ENCODE measurements around the gene LRRC71.
"Not testable (repeated sequence)": the region's sequence is repeated elsewhere in the genome, so short reads cannot be mapped to it uniquely, and the experiment has no call there.

LRRC71 gene

DNA sequence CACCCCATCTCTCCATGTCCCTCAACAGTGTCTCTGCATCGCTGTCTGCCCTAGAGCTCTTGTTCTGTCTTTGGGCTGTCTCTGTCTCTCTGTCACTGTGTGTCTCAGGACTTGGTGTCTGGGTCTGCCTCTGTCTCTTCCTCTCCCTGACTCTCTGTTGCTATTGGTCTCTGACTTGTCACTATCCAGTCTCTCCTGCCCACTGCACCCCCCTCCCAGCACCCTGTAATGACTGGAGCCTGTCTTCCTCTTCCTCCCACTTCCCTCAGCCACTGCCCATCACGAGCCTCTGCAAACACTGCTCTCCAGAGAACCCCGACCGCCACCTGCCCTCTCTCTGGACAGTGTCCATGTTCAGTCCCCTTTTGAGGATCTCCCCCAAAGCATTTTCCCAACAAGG is 14.8 kb upstream of the LRRC71 start:
- no peak for DNase-seq (ENCODE audit: low read depth)

DNA sequence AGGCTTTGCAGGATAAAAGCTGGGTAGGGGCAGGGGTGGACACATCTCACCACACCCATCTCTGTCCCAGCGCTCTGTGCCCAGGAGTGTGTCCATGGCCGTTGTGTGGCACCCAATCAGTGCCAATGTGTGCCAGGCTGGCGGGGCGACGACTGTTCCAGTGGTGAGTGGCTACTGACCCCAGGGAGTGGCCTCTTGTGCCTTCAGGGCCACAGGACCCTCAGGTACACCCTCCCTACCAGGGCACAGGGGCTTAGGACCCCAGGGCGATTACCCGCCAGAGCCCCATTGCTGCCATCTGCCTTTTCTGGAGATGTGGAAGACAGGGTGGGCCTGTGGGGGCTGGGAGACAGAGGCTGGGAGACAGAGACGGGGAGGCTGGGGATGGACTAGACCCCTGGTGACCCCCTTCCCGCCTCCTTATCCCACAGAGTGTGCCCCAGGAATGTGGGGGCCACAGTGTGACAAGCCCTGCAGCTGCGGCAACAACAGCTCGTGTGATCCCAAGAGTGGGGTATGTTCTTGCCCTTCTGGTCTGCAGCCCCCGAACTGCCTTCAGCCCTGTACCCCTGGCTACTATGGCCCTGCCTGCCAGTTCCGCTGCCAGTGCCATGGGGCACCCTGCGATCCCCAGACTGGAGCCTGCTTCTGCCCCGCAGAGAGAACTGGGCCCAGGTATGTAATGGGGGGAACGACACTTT is 14.1 kb upstream of the LRRC71 start:
- no peak for DNase-seq (ENCODE audit: low read depth)

DNA sequence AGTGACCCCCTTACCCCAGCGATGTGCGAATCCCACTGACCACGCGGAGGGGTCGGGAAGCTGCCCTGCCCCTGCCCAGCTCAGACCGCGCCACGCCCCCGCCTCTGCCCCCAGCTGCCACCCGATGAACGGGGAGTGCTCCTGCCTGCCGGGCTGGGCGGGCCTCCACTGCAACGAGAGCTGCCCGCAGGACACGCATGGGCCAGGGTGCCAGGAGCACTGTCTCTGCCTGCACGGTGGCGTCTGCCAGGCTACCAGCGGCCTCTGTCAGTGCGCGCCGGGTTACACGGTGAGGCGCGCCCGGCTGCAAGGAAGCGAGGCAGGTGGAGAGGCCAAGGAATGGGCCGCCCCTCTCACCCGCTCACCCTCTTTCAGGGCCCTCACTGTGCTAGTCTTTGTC is 11.9 kb upstream of the LRRC71 start:
- no peak for DNase-seq (ENCODE audit: low read depth)

DNA sequence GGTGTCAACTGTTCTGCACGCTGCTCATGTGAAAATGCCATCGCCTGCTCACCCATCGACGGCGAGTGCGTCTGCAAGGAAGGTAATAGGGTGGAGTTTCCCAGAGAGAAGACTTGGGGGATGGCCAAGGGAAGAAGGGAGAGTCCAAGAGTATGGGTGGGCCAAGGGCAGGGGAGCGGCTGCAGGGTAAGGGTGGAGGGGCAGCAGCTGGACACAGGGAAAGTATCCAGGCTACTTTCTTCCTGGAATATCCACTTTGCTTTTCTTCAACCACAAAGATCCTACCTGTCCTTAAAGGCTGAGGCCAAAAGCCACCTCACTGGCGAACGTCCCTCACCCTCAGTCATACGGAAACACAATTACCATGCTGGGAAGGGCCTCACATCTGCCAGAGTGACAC is 11.5 kb upstream of the LRRC71 start:
- no peak for DNase-seq (ENCODE audit: low read depth)

DNA sequence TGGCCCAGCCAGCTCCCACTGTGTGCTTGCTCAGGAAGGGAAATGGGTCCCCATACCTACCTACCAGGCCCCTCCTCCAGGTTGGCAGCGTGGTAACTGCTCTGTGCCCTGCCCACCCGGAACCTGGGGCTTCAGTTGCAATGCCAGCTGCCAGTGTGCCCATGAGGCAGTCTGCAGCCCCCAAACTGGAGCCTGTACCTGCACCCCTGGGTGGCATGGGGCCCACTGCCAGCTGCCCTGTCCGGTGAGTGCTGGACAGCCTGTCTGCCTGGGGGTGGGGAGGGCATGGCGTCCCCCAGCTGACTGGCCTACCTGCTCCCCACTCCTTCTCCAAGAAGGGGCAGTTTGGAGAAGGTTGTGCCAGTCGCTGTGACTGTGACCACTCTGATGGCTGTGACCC is 10.8 kb upstream of the LRRC71 start:
- no peak for DNase-seq (ENCODE audit: low read depth)

DNA sequence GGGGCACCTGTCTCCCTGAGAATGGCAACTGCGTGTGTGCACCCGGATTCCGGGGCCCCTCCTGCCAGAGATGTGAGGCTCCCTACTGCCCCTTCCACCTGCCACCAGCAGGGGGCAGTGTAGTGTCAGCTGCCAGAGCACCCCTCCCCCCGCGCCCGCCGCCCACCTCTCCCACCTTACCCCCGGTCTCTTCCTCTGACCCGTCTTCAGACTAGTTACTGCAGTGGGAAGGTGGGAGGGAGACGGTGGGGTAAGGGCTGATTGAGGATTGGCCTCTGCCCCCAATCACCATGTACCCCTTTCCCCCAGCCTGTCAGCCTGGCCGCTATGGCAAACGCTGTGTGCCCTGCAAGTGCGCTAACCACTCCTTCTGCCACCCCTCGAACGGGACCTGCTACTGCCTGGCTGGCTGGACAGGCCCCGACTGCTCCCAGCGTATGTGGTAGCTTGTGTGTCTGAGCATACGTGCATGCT is 10.1 kb upstream of the LRRC71 start:
- no peak for DNase-seq (ENCODE audit: low read depth)

DNA sequence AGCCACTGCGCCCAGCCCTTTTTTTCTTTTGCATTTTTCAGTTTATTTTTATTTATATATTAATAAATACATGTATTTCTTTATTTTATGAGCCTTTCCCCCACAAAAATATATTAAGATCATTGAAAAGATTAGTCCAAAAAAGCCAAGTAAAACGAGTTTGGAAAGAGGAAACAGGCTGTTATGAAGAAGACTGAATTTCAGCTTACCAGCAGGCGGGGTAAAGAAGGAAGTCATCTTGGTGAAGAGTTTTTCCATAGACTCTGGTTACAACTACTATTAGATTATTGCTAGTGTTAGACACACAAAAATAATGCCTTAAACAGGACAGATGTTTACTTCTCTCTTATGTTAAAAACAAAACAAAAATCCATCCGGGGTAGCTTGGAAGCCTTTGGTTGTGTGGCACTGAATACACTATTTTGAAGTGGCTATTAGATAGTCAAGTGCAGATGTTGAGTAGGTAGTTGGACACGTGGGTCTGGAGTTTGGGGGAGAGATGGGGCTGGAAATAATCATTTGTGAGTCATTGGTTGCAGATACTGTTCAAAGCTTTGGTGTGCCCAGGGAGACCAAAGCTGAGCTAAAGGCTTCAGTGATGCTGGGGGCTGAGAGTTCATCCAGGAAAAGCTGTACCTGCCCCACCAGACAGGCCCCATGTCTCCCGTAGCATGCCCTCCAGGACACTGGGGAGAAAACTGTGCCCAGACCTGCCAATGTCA is 8.7 kb upstream of the LRRC71 start:
- no peak for DNase-seq (ENCODE audit: low read depth)

DNA sequence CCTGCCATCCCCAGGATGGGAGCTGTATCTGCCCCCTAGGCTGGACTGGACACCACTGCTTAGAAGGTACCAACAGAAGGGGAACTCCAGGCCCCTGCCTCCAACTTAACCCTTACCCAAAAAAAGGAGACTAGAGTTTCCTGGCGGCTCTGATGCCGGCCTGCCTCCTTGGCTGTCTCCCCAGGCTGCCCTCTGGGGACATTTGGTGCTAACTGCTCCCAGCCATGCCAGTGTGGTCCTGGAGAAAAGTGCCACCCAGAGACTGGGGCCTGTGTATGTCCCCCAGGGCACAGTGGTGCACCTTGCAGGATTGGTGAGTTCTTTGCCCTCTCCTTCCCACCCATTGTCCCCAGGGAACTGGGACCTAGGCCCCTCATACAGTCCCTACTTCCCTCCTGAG is 8.1 kb upstream of the LRRC71 start:
- no peak for DNase-seq (ENCODE audit: low read depth)

DNA sequence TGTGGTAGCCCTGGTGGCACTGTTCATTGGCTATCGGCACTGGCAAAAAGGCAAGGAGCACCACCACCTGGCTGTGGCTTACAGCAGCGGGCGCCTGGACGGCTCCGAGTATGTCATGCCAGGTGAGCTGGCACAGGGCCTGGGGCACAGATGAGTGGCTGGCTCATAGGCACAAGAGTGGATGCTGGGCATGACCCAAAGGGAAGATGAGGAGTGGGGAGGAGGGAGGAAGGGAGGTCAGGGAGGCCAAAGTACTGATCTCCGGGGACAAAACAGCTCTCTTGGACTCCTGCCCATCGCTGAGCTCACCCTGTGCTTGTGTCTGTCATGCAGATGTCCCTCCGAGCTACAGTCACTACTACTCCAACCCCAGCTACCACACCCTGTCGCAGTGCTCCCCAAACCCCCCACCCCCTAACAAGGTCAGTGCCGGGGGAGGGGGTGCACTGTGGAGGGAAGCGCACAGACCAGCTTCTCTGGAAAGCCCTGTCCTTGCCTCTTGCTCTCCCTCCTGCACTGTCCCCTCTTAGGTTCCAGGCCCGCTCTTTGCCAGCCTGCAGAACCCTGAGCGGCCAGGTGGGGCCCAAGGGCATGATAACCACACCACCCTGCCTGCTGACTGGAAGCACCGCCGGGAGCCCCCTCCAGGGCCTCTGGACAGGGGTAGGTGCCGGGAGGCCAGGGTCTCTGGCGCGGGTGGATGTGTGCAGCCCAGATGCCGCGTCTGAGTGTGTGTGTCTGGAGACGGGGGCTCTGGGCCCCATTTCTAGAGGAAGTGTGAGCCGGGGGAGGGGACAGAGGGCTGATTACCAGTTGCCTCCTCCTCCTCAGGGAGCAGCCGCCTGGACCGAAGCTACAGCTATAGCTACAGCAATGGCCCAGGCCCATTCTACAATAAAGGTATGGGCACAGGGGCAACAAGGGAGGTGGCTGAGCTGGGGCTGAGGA is 7.3 kb upstream of the LRRC71 start:
- DNase-seq (ENCODE audit: low read depth) = no peak

DNA sequence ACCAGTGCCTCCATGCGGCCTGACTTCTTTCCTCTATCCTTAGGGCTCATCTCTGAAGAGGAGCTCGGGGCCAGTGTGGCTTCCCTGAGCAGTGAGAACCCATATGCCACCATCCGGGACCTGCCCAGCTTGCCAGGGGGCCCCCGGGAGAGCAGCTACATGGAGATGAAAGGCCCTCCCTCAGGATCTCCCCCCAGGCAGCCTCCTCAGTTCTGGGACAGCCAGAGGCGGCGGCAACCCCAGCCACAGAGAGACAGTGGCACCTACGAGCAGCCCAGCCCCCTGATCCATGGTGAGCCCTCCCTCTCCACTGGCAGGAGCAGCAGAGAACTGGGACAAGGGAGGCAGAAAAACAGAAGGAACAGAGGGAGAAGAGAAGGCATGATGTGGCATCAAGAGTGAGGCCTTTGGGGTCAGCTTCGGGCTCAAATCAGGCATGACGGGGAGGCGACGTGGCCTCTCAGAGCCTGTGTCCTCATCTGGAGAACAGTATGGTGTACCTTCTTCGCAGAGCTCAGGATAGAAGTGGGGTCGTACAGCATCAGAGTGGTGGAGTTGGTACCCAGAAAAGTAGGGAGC is 6.5 kb upstream of the LRRC71 start:
- no peak for DNase-seq (ENCODE audit: low read depth)

DNA sequence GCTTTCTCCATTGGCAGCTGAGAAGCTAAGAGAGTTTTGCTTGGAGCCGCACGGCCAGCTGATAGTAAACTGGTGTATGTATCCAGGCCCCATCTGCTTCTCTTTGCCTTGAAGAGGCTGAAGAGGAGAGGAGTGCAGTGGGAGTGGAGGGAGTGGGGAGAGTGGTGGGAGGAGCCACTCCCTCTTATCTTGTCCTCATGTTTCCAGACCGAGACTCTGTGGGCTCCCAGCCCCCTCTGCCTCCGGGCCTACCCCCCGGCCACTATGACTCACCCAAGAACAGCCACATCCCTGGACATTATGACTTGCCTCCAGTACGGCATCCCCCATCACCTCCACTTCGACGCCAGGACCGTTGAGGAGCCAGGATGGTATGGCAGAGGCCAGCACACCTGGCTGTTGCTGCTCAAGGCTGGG is 6.0 kb upstream of the LRRC71 start:
- DNase-seq (ENCODE audit: low read depth) = no peak

DNA sequence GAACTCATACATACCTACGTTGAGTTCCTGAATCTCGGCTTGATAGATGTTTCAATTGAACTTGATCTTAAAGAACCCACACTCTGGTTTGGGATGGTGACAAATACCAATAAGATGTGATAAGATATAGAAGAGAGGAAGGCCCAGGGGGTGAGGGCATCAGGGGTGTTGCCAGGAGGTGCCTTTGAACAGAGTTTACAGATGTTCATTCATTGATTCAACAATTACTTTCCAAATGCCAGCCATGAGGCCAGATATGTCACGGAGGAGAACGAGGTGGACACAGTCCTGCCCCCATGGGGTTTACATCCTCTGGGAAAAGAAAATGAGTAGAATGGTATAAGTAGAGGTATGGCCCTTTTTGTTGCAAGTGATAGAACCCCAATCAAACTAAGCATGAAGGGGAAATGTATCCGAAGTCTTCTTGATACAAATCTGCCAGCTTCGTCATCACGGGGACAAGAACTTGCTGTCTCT is 659 bp downstream of the LRRC71 start:
- DNase-seq (ENCODE audit: low read depth) = no peak

DNA sequence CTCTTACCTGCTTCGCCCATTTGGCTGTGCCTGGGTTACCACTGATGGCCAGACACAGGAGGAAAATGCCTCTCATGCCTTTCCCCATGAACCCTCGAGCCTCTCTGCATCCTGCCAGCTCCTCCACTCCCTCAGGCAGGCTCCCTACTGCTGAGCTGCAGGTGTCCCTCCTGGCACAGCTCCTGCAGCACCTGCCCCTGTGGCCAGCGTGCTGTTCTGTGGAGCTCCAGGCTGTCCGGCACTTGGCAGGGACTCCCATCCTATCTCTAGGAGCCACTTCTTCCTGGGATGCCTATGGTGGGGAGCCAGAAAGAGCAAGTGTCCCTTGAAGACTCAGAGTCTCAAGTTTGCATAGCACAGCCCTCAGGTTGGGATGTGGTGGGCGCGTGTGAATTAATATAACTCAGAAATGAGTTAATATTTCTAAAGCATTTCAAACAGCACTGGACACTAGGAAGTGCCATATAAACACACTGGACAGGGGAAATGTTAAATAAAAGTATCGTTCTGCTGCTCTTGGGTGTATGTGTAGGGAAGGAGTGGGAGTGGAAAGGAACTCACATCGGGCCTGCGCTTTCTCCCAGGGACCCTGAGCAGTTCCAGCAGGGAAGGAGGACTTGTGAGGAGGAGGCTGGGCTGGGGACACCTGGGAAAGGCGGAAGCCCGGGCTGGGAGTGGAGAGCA is 2.7 kb downstream of the LRRC71 start:
- DNase-seq (ENCODE audit: low read depth) = no peak

DNA sequence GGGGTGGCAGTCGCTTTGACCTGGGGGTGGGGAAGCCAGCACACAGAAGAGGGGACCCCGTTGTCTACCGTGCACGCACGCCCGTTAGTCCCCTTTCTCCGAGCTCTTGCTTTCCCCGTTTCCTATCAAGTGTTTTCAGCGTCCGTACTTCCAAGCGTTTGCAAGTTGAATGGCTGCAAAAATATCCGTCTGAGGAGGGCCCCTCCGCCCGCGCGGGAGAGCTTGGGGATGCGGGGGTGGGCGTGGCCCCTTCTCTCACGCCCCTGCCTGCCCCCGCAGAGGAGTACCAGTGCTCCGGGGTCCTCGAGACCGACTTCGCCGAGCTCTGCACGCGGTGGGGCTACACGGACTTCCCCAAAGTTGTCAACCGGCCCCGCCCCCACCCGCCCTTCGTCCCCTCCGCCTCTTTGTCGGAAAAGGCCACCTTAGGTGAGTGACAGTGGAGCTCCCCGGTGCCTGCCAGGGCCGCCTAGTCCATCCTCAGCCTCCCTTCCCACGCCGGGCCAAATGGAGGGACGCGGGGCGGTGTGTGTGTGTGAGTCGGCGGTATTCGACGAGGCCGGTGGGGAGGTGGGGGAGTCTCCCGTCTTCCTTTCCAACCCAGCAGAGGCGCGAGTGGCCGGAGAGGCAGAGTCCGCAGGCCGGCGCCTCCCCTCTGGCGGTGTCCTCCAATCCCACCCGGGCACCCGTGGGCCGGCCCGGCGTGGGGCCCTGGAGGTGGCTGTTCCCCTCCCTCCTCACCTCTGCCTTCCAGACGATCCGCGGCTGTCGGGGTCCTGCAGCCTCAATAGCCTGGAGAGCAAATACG is 3.4 kb downstream of the LRRC71 start:
- DNase-seq (ENCODE audit: low read depth) = no peak

DNA sequence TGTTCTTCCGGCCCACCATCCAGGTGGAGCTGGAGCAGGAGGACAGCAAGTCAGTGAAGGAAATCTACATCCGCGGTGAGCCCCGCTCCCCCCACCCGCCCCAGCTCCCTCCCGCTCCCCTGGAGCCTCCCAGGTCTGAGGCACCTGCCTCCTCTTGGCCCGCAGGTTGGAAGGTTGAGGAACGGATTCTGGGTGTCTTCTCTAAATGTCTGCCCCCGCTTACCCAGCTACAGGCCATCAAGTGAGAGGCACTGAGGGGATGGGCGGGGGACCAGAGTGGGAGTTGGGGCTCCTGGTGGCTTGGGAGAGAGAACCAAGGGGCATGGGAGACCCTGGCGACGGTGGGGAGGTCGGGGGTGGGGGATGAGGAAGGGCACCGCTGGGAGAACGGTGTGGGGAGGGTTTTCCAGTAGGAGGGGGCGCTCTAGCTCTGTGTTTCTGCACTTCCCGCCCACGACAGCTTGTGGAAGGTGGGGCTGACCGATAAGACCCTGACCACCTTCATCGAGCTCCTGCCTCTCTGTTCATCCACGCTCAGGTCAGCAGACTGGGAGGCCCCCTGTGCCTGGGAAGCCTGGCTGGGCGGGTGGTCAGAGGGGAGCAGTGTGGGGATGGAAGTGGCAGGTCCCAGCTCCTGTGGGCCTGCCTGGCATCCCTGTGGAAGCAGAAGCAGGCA is 4.2 kb downstream of the LRRC71 start:
- DNase-seq (ENCODE audit: low read depth) = no peak

DNA sequence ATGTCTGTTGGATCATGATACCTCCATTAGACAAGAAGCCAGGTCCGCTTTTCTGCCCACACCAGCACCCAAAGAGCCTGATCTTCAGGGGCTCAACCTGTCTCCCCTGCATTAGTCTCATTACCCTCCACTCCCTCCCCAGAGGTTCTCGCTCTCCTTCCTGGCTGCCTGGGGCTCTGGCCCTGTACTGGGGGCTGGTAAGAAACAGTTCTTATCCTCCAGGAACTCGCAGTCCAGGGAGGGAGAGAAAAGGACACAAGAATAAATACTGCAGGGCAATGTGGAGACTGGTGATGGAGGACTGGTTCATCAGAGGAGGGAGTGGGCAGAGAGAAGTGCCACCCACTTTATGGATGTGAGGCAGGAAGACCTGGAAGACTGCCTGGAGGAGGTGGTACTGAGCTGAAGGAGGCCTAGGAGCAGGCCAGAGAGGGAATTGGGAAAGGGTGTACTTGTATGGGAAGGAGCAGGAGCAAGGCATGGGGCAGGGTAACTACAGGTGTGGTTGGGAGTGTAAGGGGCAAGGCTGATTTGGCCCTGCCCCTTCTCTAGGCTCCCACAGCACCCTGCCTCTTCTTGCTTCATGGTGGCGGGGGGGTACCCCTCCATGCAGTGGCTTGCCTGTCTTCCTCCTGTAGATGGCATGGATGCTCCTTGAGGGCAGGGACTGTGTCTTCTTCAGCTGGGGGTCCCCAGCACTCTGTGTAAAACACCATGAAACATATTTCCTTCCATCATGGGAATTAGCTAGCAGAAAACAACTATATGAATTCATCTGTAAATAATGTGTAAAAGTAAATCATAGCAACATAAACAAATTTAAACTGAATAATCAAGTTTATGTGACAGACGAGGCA is 5.0 kb downstream of the LRRC71 start:
- no peak for DNase-seq (ENCODE audit: low read depth)

DNA sequence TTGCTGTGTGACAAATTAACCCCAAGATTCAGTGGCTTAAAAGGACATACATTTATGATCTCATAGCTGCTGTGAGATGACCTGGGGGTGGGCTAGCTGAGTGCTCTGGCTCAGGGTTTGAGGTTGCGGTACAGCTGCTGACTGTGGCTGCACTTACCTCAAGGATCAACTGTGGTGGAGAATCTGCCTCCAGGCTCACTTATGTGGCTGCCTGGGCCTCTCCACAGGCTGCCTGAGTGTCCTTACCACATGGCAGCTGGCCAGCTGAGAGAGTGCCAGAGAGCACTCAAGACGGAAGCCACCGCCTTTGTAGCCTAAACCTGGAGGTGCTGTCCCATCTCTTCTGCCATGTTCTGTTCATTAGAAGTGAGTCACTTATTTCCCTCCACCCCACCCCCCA is 5.7 kb downstream of the LRRC71 start:
- DNase-seq (ENCODE audit: low read depth) = peak; percentile 23

DNA sequence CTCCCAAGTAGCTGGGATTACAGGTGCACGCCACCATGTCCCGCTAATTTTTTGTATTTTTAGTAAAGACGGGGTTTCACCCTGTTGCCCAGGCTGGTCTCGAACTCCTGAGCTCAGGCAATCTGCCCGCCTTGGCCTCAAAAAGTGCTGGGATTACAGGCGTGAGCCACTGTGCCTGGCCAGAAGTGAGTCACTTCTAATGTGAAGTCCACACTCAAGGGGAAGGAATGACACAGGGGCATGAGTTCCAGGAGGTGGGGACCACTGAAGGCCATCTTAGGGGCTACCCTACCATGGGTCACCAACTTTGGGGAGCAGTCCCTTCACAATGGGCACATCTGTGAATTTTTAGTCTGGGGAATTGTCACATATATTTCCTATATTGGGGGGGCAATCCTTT is 6.3 kb downstream of the LRRC71 start:
- not testable (repeated sequence) for DNase-seq (ENCODE audit: low read depth)
